ENCODE results near the gene KNSTRN. TPM values are rescaled to one million over a fixed set of nuclear protein-coding genes. Genes with fewer than 3 reads are reported as not detected.

The KNSTRN gene
- total and polyA plus RNA-seq, 2 of the 13 experiments (the other 11 are each of a cell fraction or from before 2014, with no cell fraction given): 20.3 to 62.3 TPM

DNA sequence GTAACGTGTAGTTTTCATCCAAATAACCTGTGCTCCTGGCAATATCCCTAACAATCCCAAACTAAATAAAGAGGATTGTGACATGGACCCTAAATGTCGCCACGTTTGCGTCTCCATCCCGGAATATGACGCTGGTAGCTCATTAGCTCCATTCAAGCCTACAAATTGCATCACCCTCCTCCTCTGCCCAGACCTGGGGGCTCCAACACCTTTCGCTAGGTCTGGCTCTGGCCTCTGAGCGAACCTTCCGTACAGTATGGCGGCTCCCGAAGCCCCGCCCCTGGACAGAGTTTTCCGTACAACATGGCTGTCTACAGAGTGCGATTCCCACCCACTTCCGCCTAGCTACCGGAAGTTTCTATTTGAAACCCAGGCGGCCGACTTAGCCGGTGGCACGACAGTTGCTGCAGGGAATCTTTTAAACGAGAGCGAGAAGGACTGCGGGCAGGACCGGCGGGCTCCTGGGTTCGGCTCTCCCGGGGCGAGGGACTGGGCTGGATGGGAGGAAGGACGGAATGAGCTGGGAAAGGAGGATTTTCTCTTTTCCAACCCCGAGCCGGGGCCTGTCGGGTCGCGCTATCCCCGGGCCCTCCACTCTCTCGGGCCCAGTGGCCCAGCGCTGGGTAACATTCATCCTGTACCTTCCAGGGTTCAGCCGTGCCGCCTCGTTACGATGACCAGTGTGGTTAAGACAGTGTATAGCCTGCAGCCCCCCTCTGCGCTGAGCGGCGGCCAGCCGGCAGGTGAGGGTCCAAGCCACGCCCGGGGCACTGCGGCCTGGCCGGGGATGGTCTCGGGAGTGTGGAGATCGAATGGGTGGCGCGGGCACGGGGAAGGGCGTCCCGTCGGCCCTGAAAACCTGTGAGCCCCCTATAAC is at the start of gene KNSTRN (continued):
- TF ChIP-seq, protein P1, sequence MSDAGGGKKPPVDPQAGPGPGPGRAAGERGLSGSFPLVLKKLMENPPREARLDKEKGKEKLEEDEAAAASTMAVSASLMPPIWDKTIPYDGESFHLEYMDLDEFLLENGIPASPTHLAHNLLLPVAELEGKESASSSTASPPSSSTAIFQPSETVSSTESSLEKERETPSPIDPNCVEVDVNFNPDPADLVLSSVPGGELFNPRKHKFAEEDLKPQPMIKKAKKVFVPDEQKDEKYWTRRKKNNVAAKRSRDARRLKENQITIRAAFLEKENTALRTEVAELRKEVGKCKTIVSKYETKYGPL (CRISPR knock-in tag; IDR thresholded peaks at IDR 0.05): no peak
- no peak for TF ChIP-seq MATR3 (CRISPR knock-in tag; IDR thresholded peaks at IDR 0.05)
- 0 out of 2 replicates have a peak, but pooled peaks have one; percentile 12 for TF ChIP-seq FOXK2 (IDR thresholded peaks at IDR 0.05)
- no peak for TF ChIP-seq TEAD2 (CRISPR knock-in tag; IDR thresholded peaks at IDR 0.05)
- no peak for TF ChIP-seq JDP2 (CRISPR knock-in tag; IDR thresholded peaks at IDR 0.05; ENCODE audit: borderline replicate concordance)
- TF ChIP-seq, protein P2, sequence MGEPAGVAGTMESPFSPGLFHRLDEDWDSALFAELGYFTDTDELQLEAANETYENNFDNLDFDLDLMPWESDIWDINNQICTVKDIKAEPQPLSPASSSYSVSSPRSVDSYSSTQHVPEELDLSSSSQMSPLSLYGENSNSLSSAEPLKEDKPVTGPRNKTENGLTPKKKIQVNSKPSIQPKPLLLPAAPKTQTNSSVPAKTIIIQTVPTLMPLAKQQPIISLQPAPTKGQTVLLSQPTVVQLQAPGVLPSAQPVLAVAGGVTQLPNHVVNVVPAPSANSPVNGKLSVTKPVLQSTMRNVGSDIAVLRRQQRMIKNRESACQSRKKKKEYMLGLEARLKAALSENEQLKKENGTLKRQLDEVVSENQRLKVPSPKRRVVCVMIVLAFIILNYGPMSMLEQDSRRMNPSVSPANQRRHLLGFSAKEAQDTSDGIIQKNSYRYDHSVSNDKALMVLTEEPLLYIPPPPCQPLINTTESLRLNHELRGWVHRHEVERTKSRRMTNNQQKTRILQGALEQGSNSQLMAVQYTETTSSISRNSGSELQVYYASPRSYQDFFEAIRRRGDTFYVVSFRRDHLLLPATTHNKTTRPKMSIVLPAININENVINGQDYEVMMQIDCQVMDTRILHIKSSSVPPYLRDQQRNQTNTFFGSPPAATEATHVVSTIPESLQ (CRISPR knock-in tag; conservative IDR thresholded peaks at IDR 0.05): no peak
- TF ChIP-seq ZNF768 (CRISPR knock-in tag; IDR thresholded peaks at IDR 0.05): 0 out of 2 replicates have a peak, but pooled peaks have one; percentile 26
- TF ChIP-seq SP1 (IDR thresholded peaks at IDR 0.05): no peak
- TF ChIP-seq SP1 (CRISPR knock-in tag; IDR thresholded peaks at IDR 0.05): 0 out of 2 replicates have a peak, but pooled peaks have one; percentile 13
- no peak for TF ChIP-seq NFKBIZ (CRISPR knock-in tag; IDR thresholded peaks at IDR 0.05)
- no peak for TF ChIP-seq PAWR (CRISPR knock-in tag; IDR thresholded peaks at IDR 0.05; ENCODE audit: borderline replicate concordance)
- TF ChIP-seq KAT7 (CRISPR knock-in tag; IDR thresholded peaks at IDR 0.05; ENCODE audit: borderline replicate concordance): no peak
- no peak for TF ChIP-seq ZNF235 (CRISPR knock-in tag; IDR thresholded peaks at IDR 0.05; ENCODE audit: borderline replicate concordance)
- no peak; the same call in 1 of the 2 replicates for TF ChIP-seq ZNF256 (CRISPR knock-in tag; conservative IDR thresholded peaks at IDR 0.05)
- no peak for TF ChIP-seq ZNF652 (CRISPR knock-in tag; IDR thresholded peaks at IDR 0.05; ENCODE audit: borderline replicate concordance, low read depth)
- no peak for TF ChIP-seq NFE2L1 (CRISPR knock-in tag; IDR thresholded peaks at IDR 0.05; ENCODE audit: borderline replicate concordance)
- TF ChIP-seq, protein P3, sequence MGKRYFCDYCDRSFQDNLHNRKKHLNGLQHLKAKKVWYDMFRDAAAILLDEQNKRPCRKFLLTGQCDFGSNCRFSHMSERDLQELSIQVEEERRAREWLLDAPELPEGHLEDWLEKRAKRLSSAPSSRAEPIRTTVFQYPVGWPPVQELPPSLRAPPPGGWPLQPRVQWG (CRISPR knock-in tag; IDR thresholded peaks at IDR 0.05; ENCODE audit: borderline replicate concordance, low read depth): no peak
- TF ChIP-seq POLR2A (IDR thresholded peaks at IDR 0.05; ENCODE audit: insufficient read depth in 1 of 2, low read depth in 2 of 2, low read length in 2 of 2): peak; percentile 41 to 58; a peak in 2 of 4 replicates
- TF ChIP-seq, protein P4, sequence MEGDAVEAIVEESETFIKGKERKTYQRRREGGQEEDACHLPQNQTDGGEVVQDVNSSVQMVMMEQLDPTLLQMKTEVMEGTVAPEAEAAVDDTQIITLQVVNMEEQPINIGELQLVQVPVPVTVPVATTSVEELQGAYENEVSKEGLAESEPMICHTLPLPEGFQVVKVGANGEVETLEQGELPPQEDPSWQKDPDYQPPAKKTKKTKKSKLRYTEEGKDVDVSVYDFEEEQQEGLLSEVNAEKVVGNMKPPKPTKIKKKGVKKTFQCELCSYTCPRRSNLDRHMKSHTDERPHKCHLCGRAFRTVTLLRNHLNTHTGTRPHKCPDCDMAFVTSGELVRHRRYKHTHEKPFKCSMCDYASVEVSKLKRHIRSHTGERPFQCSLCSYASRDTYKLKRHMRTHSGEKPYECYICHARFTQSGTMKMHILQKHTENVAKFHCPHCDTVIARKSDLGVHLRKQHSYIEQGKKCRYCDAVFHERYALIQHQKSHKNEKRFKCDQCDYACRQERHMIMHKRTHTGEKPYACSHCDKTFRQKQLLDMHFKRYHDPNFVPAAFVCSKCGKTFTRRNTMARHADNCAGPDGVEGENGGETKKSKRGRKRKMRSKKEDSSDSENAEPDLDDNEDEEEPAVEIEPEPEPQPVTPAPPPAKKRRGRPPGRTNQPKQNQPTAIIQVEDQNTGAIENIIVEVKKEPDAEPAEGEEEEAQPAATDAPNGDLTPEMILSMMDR (CRISPR knock-in tag; IDR thresholded peaks at IDR 0.05): 0 out of 2 replicates have a peak, but pooled peaks have one; percentile 3
- TF ChIP-seq ZNF136 (CRISPR knock-in tag; IDR thresholded peaks at IDR 0.05; ENCODE audit: low read depth): 0 out of 2 replicates have a peak, but pooled peaks have one; percentile 24
- peak; percentile 39; the same call in 1 of the 2 replicates for TF ChIP-seq POGZ (CRISPR knock-in tag; IDR thresholded peaks at IDR 0.05)
- no peak for TF ChIP-seq ATF7-NPFF (CRISPR knock-in tag; IDR thresholded peaks at IDR 0.05; ENCODE audit: low read depth)
- TF ChIP-seq TCF12 (IDR thresholded peaks at IDR 0.05): no peak
- TF ChIP-seq TCF12 (CRISPR knock-in tag; IDR thresholded peaks at IDR 0.05): no peak
- no peak for TF ChIP-seq ZNF12 (CRISPR knock-in tag; IDR thresholded peaks at IDR 0.05)
- TF ChIP-seq, protein P5, sequence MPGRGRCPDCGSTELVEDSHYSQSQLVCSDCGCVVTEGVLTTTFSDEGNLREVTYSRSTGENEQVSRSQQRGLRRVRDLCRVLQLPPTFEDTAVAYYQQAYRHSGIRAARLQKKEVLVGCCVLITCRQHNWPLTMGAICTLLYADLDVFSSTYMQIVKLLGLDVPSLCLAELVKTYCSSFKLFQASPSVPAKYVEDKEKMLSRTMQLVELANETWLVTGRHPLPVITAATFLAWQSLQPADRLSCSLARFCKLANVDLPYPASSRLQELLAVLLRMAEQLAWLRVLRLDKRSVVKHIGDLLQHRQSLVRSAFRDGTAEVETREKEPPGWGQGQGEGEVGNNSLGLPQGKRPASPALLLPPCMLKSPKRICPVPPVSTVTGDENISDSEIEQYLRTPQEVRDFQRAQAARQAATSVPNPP (CRISPR knock-in tag; IDR thresholded peaks at IDR 0.05): peak; percentile 64; the same call in 1 of the 2 replicates
